Stimulated activated CD4-positive, alpha-beta T cell treated with anti-CD3 and anti-CD28 coated beads, TNF-alpha, amount 100 ng/mL, for 48 hours (primary cell): ENCODE data around the gene PGBD5.

Source experiments
- DNase-seq, 3 donors: peaks; one replicate each; pipeline ENCODE4 v3.0.0-alpha.2; 2020; ENCODE audit warnings: low read depth in 3 of 3

Gene PGBD5

DNA sequence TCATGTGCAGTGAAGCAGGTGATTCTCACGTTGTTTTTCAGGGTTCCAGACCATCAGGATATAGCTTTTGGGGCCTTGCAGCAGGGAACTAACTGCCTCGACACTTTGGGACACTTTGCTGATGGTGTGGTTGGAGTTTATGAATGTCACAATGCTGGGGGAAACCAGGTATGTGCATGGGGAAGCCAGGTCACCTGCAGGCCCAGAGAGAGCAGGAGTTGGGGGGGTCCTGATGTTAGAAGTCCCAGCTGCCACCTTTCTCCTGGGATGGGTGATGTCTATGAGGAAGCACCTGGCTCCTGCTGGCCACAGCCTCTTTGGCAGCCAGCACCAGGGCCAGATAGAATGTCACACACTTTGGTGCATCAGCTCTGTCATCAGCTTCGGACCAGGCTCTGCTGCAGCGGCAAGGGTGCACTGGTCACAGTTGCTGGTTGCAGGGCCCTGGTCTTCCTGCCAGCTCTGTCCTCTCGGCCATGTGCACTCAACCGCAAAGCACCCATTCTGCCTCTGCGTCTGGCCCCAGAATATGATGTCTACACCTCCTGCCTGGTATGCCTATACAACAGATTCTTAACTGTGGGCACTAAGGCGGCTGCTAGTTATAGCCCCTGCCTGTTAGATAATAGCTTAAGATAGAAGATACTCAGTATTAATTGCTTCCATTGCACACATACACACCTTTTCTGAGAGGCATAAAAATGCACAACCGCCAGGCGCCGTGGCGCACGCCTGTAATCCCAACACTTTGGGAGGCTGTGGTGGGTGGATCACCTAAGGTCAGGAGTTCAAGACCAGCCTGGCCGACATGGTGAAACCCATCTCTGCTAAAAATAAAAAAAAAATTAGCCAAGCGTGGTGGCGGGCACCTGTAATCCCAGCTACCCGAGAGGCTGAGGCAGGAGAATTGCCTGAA, 160.7 kb downstream of the PGBD5 start:
- no peak for DNase-seq
